K562 (cell line): ENCODE data around the gene ITPRID2. TPM values are rescaled to one million over a fixed set of nuclear protein-coding genes. Genes with fewer than 3 reads are reported as not detected.

Experiments
- NR2C2 ChIP-seq, 2 experiments: fragments of 200-800 bp in 1 of 2; sonication (Bioruptor generic) in 1 of 2; sonication (generic) in 1 of 2; formaldehyde crosslinking in 1 of 2; IDR thresholded peaks; 2 replicates each; pipeline versions ENCODE4 v1.6.1 to v1.8.0; 2016 to 2022; ENCODE audit warnings: mild to moderate bottlenecking in 1 of 2, missing compliant biosample characterization in 1 of 2, missing genetic modification characterization in 1 of 2, missing genetic modification reagents in 1 of 2
- POLR3A ChIP-seq: IDR thresholded peaks from 2 replicates; pipeline ENCODE4 v1.6.1; 2011; ENCODE audit warnings: borderline replicate concordance, mild to moderate bottlenecking, moderate library complexity; ENCODE audit not compliant: insufficient read length, insufficient read depth; ENCODE audit errors: extremely low read depth
- polyA plus RNA-seq, 8 experiments: library from polyadenylated mRNA; depleted of rRNA in 4 of 8; stranded (reverse) in 5 of 8; unstranded in 3 of 8; fragments of >200 nt; fragmentation: Nextera tagmentation in 2 of 8; fragmentation: Illumina TruSeq in 1 of 8; extraction: Ambion mirVana in 2 of 8; extraction: Trizol in 1 of 8; gene quantifications; 2 replicates each; pipeline versions ENCODE4 v1.2.1 to v1.2.3, GENCODE V29; 2011 to 2014; ENCODE audit warnings: inconsistent platforms in 1 of 8, missing spikeins in 1 of 8
- total RNA-seq, 7 experiments: library from RNA; depleted of rRNA in 6 of 7; stranded (reverse); fragments of >200 nt in 6 of 7; fragmentation: Illumina TruSeq in 2 of 7; extraction: Trizol in 2 of 7; gene quantifications; 2 replicates each; pipeline versions ENCODE4 v1.2.1 to v1.2.3, GENCODE V29; 2011 to 2021; ENCODE audit warnings: low replicate concordance in 1 of 7
- TF ChIP-seq, protein P1 (sequence below), 2 experiments: fragments of 450-650 bp; formaldehyde crosslinking in 1 of 2; IDR thresholded peaks; 2 replicates each; pipeline versions ENCODE4 v1.4.0 to v1.6.1; 2014 to 2020; ENCODE audit warnings: mild to moderate bottlenecking in 2 of 2, borderline replicate concordance in 1 of 2, low read depth in 1 of 2

Gene ITPRID2
- total and polyA plus RNA-seq, 9 of the 15 experiments (the other 6 are each of a cell fraction or from before 2014, with no cell fraction given) = 18.5 to 77.8 (median 52.0) TPM

DNA sequence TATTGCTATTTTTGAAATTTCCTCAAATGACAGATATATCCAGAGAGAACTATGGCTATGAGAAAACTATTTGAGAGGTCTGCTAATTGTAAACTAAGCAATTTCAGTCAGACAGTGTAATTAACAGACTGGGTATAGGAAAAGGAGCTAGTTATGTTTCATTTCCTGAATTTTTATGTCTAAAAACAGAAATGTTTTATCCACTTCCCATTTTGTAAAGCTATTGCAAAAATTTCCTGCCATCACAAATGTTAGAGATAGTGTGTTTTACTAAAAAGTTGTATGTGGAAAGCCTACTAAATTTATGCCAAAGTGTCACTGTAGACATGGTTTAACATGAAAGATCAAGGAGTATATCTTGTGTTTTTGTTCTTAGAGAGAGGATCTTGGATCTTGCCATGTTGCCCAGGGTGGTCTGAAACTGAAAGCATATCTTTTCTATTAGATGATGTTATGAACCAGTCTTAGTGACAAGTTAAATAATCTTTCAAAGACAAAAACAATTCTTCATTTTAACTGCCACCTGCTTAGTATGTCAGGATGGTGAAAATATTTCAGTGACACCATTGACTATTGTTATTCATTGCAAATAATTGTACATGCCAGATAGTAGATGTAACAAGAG is 40.5 kb upstream of the ITPRID2 start (continued):
- TF ChIP-seq NR2C2 (CRISPR knock-in tag; IDR thresholded peaks at IDR 0.05) = no peak
- TF ChIP-seq NR2C2 (tag; IDR thresholded peaks at IDR 0.05) = no peak
- TF ChIP-seq, protein P1, sequence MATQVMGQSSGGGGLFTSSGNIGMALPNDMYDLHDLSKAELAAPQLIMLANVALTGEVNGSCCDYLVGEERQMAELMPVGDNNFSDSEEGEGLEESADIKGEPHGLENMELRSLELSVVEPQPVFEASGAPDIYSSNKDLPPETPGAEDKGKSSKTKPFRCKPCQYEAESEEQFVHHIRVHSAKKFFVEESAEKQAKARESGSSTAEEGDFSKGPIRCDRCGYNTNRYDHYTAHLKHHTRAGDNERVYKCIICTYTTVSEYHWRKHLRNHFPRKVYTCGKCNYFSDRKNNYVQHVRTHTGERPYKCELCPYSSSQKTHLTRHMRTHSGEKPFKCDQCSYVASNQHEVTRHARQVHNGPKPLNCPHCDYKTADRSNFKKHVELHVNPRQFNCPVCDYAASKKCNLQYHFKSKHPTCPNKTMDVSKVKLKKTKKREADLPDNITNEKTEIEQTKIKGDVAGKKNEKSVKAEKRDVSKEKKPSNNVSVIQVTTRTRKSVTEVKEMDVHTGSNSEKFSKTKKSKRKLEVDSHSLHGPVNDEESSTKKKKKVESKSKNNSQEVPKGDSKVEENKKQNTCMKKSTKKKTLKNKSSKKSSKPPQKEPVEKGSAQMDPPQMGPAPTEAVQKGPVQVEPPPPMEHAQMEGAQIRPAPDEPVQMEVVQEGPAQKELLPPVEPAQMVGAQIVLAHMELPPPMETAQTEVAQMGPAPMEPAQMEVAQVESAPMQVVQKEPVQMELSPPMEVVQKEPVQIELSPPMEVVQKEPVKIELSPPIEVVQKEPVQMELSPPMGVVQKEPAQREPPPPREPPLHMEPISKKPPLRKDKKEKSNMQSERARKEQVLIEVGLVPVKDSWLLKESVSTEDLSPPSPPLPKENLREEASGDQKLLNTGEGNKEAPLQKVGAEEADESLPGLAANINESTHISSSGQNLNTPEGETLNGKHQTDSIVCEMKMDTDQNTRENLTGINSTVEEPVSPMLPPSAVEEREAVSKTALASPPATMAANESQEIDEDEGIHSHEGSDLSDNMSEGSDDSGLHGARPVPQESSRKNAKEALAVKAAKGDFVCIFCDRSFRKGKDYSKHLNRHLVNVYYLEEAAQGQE (IDR thresholded peaks at IDR 0.05; ENCODE audit: borderline replicate concordance) = no peak
- TF ChIP-seq, protein P1 (CRISPR knock-in tag; IDR thresholded peaks at IDR 0.05; ENCODE audit: low read depth) = no peak
- TF ChIP-seq POLR3A = no peak
